ENCODE measurements around the gene LONP1. TPM values are rescaled to one million over a fixed set of nuclear protein-coding genes. Genes with fewer than 3 reads are reported as not detected.

LONP1 gene
- polyA plus RNA-seq, 1 of the 3 experiments (the other 2 are of a cell fraction), result 111 TPM

- H3K36me3 ChIP-seq (replicated peaks in 1 of 2; ENCODE audit: control insufficient read depth in 1 of 2, insufficient read depth in 2 of 2, low read length in 1 of 2), result peaks cover 44 to 49% of the 10 kb centered on the region in 2 experiments
- H2AFZ ChIP-seq (ENCODE audit: low read depth), result no peak overlapping the region
- H3K27ac ChIP-seq (ENCODE audit: low read depth in 2 of 2, low read length in 1 of 2), result no peak overlapping the region
- ChIA-PET CTCF (no interaction called here), POLR2A (no interaction called here)
- no peak for DNase-seq
- no peaks in the 10 kb centered on the region for H3K9me2 ChIP-seq
- H3K4me3 ChIP-seq (ENCODE audit: low read depth in 2 of 2, low read length in 1 of 2), result no peak overlapping the region
- H3K9ac ChIP-seq, result no peak overlapping the region
- H3F3A ChIP-seq (replicated peaks; ENCODE audit: insufficient read depth), result peaks cover 13% of the 10 kb centered on the region
- H3K4me1 ChIP-seq (ENCODE audit: control insufficient read depth in 1 of 2, insufficient read depth in 2 of 2, low read depth in 1 of 2, low read length in 1 of 2), result no peaks in the 10 kb centered on the region
- peaks cover 92% of the 10 kb centered on the region for H4K20me1 ChIP-seq (ENCODE audit: insufficient read depth)
- whole genome bisulfite sequencing (ENCODE audit: low lambda C conversion rate), result 97% methylated on average over 2 of the region's 2 CpGs
- TF ChIP-seq EP300 (IDR thresholded peaks at IDR 0.05; ENCODE audit: borderline replicate concordance in 1 of 2, low read depth in 1 of 2, low read length in 1 of 2), result no peak
- no peak for TF ChIP-seq EZH2phosphoT487 (IDR thresholded peaks at IDR 0.05; ENCODE audit: borderline replicate concordance, low read depth)
- TF ChIP-seq SIN3A (IDR thresholded peaks at IDR 0.05; ENCODE audit: borderline replicate concordance, low read depth, low read length), result no peak
- no peak for TF ChIP-seq SMC3 (IDR thresholded peaks at IDR 0.05; ENCODE audit: low read depth, low read length)
- TF ChIP-seq GABPA (IDR thresholded peaks at IDR 0.05; ENCODE audit: low read depth), result no peak
- no peak for TF ChIP-seq TCF12 (IDR thresholded peaks at IDR 0.05)
- TF ChIP-seq RFX5 (IDR thresholded peaks at IDR 0.05; ENCODE audit: low read length), result no peak
- no peak for TF ChIP-seq RAD21 (IDR thresholded peaks at IDR 0.05; ENCODE audit: low read length)
- no peak for TF ChIP-seq CHD2 (IDR thresholded peaks at IDR 0.05; ENCODE audit: low read length, partially characterized antibody)
- TF ChIP-seq FOXM1 (IDR thresholded peaks at IDR 0.05; ENCODE audit: low read depth), result no peak
- no peak for TF ChIP-seq ELF1 (IDR thresholded peaks at IDR 0.05)
- no peak for TF ChIP-seq REST (IDR thresholded peaks at IDR 0.05; ENCODE audit: low read depth, low read length)
- H3K9me3 ChIP-seq, result no peaks in the 10 kb centered on the region
- peaks cover 98% of the 10 kb centered on the region for H3K79me2 ChIP-seq (ENCODE audit: insufficient read depth)
- H3K27me3 ChIP-seq (ENCODE audit: insufficient read depth), result no peaks in the 10 kb centered on the region
- H3K4me2 ChIP-seq, result no peak overlapping the region
Measured at GRCh38 chr19:5642204-5642603, 77.7 kb downstream of the LONP1 start.

Other genes starting within 250 kb of the LONP1 start
- gene TINCR, start 152.2 kb downstream of the LONP1 start, polyA plus RNA-seq (2012; rRNA removed), result 0.02 and 0.03 TPM in 2 replicates
- 20.3 and 37.7 TPM in 2 replicates for gene SAFB2, start 97.4 kb downstream of the LONP1 start, polyA plus RNA-seq (2012; rRNA removed)
- gene SAFB, start 97.1 kb downstream of the LONP1 start, polyA plus RNA-seq (2012; rRNA removed), result 44.4 and 90.0 TPM in 2 replicates
- 112 and 116 TPM in 2 replicates for gene MICOS13, start 39.6 kb downstream of the LONP1 start, polyA plus RNA-seq (2012; rRNA removed)
- gene HSD11B1L, start 39.1 kb downstream of the LONP1 start, polyA plus RNA-seq (2012; rRNA removed), result 52.0 and 53.3 TPM in 2 replicates
- gene RPL36, start 29.9 kb downstream of the LONP1 start, polyA plus RNA-seq (2012; rRNA removed), result 871 and 1,383 TPM in 2 replicates
- gene CATSPERD, start 491 bp upstream of the LONP1 start, polyA plus RNA-seq (2012; rRNA removed), result not detected in 2 replicates
- gene PRR22, start 64.6 kb upstream of the LONP1 start, polyA plus RNA-seq (2012; rRNA removed), result 0.82 and 0.91 TPM in 2 replicates
- 44.0 and 45.2 TPM in 2 replicates for gene DUS3L, start 71.0 kb upstream of the LONP1 start, polyA plus RNA-seq (2012; rRNA removed)
- gene NRTN, start 84.9 kb upstream of the LONP1 start, polyA plus RNA-seq (2012; rRNA removed), result 0.54 and 0.99 TPM in 2 replicates
- gene FUT6, start 119.6 kb upstream of the LONP1 start, polyA plus RNA-seq (2012; rRNA removed), result not detected in 2 replicates
- gene FUT3, start 131.3 kb upstream of the LONP1 start, polyA plus RNA-seq (2012; rRNA removed), result not detected in 2 replicates
- not detected in 2 replicates for gene FUT5, start 150.4 kb upstream of the LONP1 start, polyA plus RNA-seq (2012; rRNA removed)
- gene NDUFA11, start 183.6 kb upstream of the LONP1 start, polyA plus RNA-seq (2012; rRNA removed), result 386 and 534 TPM in 2 replicates
- 6.5 and 9.1 TPM in 2 replicates for gene VMAC, start 184.7 kb upstream of the LONP1 start, polyA plus RNA-seq (2012; rRNA removed)
- gene CAPS, start 194.1 kb upstream of the LONP1 start, polyA plus RNA-seq (2012; rRNA removed), result 13.4 and 17.3 TPM in 2 replicates